OCI-LY1 (cell line): ENCODE data around the gene FBXO7.

Experiments
- H2AFZ ChIP-seq: fragments of 200-600 bp; sonication (generic), shearing (Covaris generic); 2 replicates; pipeline ENCODE4 v1.6.0; 2014; ENCODE audit warnings: antibody characterized with exemption, mild to moderate bottlenecking, low read length
- H3F3A ChIP-seq: fragments of 200-600 bp; sonication (generic), shearing (Covaris generic); 2 replicates; pipeline ENCODE4 v1.6.0; 2014; ENCODE audit warnings: mild to moderate bottlenecking, antibody characterized with exemption, low read length, moderate library complexity; ENCODE audit not compliant: insufficient read depth
- H3K27ac ChIP-seq: fragments of 200-600 bp; sonication (generic); 2 replicates; pipeline ENCODE4 v1.5.1; 2014; ENCODE audit warnings: low read length, mixed run types, mild to moderate bottlenecking, low read depth; ENCODE audit not compliant: poor library complexity, severe bottlenecking
- H3K27me3 ChIP-seq: fragments of 200-600 bp; sonication (generic); 2 replicates; pipeline ENCODE4 v1.6.0; 2014; ENCODE audit warnings: antibody characterized with exemption, mild to moderate bottlenecking, low read length, moderate library complexity; ENCODE audit not compliant: insufficient read depth
- H3K36me3 ChIP-seq: fragments of 200-600 bp; sonication (generic); 2 replicates; pipeline ENCODE4 v1.6.1; 2014; ENCODE audit warnings: mild to moderate bottlenecking, antibody characterized with exemption, low read length, moderate library complexity, mixed read lengths; ENCODE audit not compliant: insufficient read depth
- H3K4me1 ChIP-seq: fragments of 200-600 bp; sonication (generic); 2 replicates; pipeline ENCODE4 v1.5.1; 2014; ENCODE audit warnings: mild to moderate bottlenecking, low read length, moderate library complexity; ENCODE audit not compliant: insufficient read depth, severe bottlenecking
- H3K4me2 ChIP-seq: fragments of 200-600 bp; sonication (generic), shearing (Covaris generic); 2 replicates; pipeline ENCODE4 v1.6.1; 2014; ENCODE audit warnings: low read length
- H3K4me3 ChIP-seq: fragments of 200-600 bp; sonication (generic); 2 replicates; pipeline ENCODE4 v1.5.1; 2014; ENCODE audit warnings: low read length, low read depth, mild to moderate bottlenecking, mixed read lengths; ENCODE audit not compliant: poor library complexity, severe bottlenecking
- H3K79me2 ChIP-seq: fragments of 200-600 bp; shearing (Covaris generic); 2 replicates; pipeline ENCODE4 v1.6.1; 2016; ENCODE audit warnings: mixed run types, low read length, mixed read lengths; ENCODE audit not compliant: insufficient read depth
- H3K9ac ChIP-seq: fragments of 200-600 bp; sonication (generic), shearing (Covaris generic); 2 replicates; pipeline ENCODE4 v1.6.1; 2014; ENCODE audit warnings: mild to moderate bottlenecking, low read length, mixed read lengths
- H3K9me2 ChIP-seq: fragments of 200-600 bp; sonication (generic), shearing (Covaris generic); 2 replicates; pipeline ENCODE4 v1.6.1; 2014; ENCODE audit warnings: low read depth, mild to moderate bottlenecking, low read length, mixed read lengths
- H3K9me3 ChIP-seq: fragments of 200-600 bp; shearing (Covaris generic); 2 replicates; pipeline ENCODE4 v1.6.1; 2014; ENCODE audit warnings: low read length, mixed read lengths
- H4K20me1 ChIP-seq: fragments of 200-600 bp; sonication (generic), shearing (Covaris generic); 2 replicates; pipeline ENCODE4 v1.6.0; 2016; ENCODE audit warnings: mild to moderate bottlenecking, low read length; ENCODE audit not compliant: insufficient read depth
- EZH2 ChIP-seq: fragments of 200-600 bp; sonication (generic), shearing (Covaris generic); IDR thresholded peaks from 2 replicates; pipeline ENCODE4 v1.8.0; 2017; ENCODE audit warnings: borderline replicate concordance, mixed run types, mild to moderate bottlenecking, antibody characterized with exemption, low read length, moderate library complexity, mixed read lengths
- TF ChIP-seq, protein P1 (sequence below): fragments of 200-600 bp; sonication (generic), shearing (Covaris generic); IDR thresholded peaks from 2 replicates; pipeline ENCODE4 v1.5.1; 2017; ENCODE audit warnings: mild to moderate bottlenecking, antibody characterized with exemption, low read length, moderate library complexity, mixed read lengths

FBXO7 gene

DNA sequence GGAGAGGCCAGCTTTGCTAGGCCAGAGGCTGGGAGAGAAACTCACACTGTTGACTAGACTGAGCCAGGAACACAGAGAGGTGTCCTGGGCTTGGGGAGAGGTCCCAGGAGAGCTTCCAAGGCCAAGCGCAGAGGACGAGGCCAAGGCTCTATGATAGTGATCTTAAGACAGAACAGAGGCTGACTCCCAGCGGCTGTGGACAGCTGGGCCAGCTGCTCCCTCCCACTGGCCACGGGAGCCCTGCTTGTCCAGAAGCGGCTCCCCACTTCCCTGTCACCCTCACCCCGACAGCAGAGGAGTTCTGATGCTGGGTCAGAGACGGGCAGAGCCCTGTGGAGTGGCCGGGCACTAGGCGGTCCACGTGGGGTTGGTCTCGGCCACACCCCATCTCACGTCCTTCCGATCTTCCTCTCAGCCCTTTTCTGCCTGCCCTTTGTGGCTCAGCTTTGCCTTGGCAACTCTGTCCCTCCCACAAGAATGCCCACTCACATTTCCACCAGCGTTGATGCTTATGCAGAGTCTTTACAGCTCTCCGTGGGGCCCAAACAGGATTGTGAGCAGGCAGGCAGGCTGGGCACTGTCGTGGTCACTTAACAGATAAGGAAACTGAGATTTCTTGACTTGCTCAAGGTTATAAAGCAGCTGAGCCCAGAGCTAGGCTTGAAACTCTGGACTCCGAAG lies 68.2 kb downstream of the FBXO7 start:
- Histone ChIP-seq H3F3A (no peaks in the 10 kb centered on the region), H3K36me3 (no peaks in the 10 kb centered on the region), H3K4me2 (no peak overlapping the region), H2AFZ (no peak overlapping the region), H3K9ac (no peak overlapping the region), H3K27me3 (no peaks in the 10 kb centered on the region), H3K79me2 (no peaks in the 10 kb centered on the region), H3K4me1 (no peaks in the 10 kb centered on the region), H3K27ac (no peak overlapping the region), H3K9me3 (no peaks in the 10 kb centered on the region), H4K20me1 (no peaks in the 10 kb centered on the region), H3K4me3 (no peak overlapping the region), H3K9me2 (no peaks in the 10 kb centered on the region)
- TF ChIP-seq, protein P1, sequence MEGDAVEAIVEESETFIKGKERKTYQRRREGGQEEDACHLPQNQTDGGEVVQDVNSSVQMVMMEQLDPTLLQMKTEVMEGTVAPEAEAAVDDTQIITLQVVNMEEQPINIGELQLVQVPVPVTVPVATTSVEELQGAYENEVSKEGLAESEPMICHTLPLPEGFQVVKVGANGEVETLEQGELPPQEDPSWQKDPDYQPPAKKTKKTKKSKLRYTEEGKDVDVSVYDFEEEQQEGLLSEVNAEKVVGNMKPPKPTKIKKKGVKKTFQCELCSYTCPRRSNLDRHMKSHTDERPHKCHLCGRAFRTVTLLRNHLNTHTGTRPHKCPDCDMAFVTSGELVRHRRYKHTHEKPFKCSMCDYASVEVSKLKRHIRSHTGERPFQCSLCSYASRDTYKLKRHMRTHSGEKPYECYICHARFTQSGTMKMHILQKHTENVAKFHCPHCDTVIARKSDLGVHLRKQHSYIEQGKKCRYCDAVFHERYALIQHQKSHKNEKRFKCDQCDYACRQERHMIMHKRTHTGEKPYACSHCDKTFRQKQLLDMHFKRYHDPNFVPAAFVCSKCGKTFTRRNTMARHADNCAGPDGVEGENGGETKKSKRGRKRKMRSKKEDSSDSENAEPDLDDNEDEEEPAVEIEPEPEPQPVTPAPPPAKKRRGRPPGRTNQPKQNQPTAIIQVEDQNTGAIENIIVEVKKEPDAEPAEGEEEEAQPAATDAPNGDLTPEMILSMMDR = no peak
- TF ChIP-seq EZH2 = no peak

GRCh38 chr22:32544953-32545558 lies 70.4 kb downstream of the FBXO7 start:
- no peak overlapping the region for H2AFZ ChIP-seq
- H3F3A ChIP-seq = no peaks in the 10 kb centered on the region
- no peak overlapping the region for H3K4me2 ChIP-seq
- no peak overlapping the region for H3K27ac ChIP-seq
- H3K9me2 ChIP-seq = no peaks in the 10 kb centered on the region
- no peak overlapping the region for H3K4me3 ChIP-seq
- H3K9ac ChIP-seq = no peak overlapping the region
- no peaks in the 10 kb centered on the region for H3K9me3 ChIP-seq
- H3K36me3 ChIP-seq = no peaks in the 10 kb centered on the region
- H3K79me2 ChIP-seq = no peaks in the 10 kb centered on the region
- H3K27me3 ChIP-seq = no peaks in the 10 kb centered on the region
- H4K20me1 ChIP-seq = no peaks in the 10 kb centered on the region
- no peaks in the 10 kb centered on the region for H3K4me1 ChIP-seq
- TF ChIP-seq, protein P1 = no peak
- no peak for TF ChIP-seq EZH2

DNA sequence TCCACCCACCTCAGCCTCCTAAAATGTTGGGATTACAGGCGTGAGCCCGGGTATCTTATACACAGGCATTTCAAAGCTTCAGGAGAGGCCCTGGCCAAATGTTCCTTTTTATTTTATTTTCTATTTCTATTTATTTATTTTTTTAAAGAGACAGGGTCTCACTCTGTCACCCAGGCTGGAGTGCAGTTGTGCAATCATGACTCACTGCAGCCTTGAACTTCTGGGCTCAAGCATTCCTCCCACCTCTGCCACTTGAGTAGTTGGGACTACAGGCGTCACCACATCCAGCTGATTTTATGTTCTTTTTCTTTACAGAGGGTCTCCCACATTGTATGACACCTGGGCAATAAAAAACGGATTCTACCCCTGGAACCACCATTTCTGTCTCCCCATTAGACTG lies 71.2 kb downstream of the FBXO7 start:
- no peak overlapping the region for H2AFZ ChIP-seq
- no peaks in the 10 kb centered on the region for H3K27me3 ChIP-seq
- H3K9me2 ChIP-seq = no peaks in the 10 kb centered on the region
- H3K9me3 ChIP-seq = no peaks in the 10 kb centered on the region
- H3F3A ChIP-seq = no peaks in the 10 kb centered on the region
- H3K79me2 ChIP-seq = no peaks in the 10 kb centered on the region
- no peaks in the 10 kb centered on the region for H4K20me1 ChIP-seq
- no peak overlapping the region for H3K27ac ChIP-seq
- TF ChIP-seq, protein P1 = no peak
- no peak for TF ChIP-seq EZH2
- H3K4me1 ChIP-seq = no peaks in the 10 kb centered on the region
- no peak overlapping the region for H3K4me2 ChIP-seq
- H3K4me3 ChIP-seq = no peak overlapping the region
- H3K9ac ChIP-seq = no peak overlapping the region
- H3K36me3 ChIP-seq = no peaks in the 10 kb centered on the region
